Measurements from ENCODE around the gene CADM4.

- TF ChIP-seq CTCF (IDR thresholded peaks at IDR 0.05; ENCODE audit: borderline replicate concordance, extremely low read depth, low read length, poor library complexity, severe bottlenecking) (no peak), EZH2 (IDR thresholded peaks at IDR 0.05; ENCODE audit: borderline replicate concordance, low read depth, low read length, severe bottlenecking) (no peak)
These were observed 12.8 kb downstream of the CADM4 start for GRCh38 chr19:43626838-43627237.
